ENCODE results near the gene RARRES2.

DNA sequence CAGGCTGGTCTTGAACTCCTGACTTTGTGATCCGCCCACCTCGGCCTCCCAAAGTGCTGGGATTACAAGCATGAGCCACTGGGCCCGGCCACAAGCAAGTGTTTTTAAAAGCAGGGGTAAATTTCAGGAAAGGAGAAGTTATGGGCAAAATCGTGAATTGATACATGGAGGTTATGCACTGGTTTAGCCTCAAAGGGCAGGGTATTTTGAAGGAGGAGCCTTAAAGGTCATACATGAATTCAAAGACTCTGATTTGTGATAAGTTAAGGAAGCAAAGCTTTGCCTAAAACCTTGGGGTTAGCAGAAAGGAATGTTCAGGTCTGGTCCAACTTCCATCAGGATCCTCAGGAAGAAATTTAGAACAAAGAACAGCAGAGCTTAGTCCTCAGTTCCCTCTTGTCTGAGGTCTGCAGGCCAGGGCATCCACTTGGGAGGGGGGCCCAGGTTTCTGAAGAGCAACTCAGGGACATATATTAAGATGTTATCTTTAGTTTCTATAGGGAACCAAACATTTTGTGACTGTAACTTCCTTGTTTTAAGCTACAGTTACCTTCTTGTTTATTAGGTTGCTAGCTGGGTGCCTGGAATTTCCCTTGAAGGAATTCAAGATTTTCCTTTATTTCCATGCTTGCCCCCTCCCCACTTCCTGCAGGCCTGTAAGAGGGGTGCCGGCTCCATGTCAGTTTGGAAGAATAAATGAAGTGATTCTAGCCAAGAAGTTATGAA, 24.4 kb upstream of the RARRES2 start:
- TF ChIP-seq CEBPB (IDR thresholded peaks at IDR 0.05; ENCODE audit: low read depth) (no peak), EGR1 (IDR thresholded peaks at IDR 0.05; ENCODE audit: low read depth) (no peak), POLR2AphosphoS5 (IDR thresholded peaks at IDR 0.05; ENCODE audit: low read depth, low read length) (no peak), POLR2A (IDR thresholded peaks at IDR 0.05; ENCODE audit: borderline replicate concordance, extremely low read depth, insufficient read depth, insufficient read length) (no peak), EZH2phosphoT487 (IDR thresholded peaks at IDR 0.05; ENCODE audit: borderline replicate concordance) (no peak), EZH2 (IDR thresholded peaks at IDR 0.05) (no peak), ZNF274 (IDR thresholded peaks at IDR 0.05; ENCODE audit: low read depth, low read length) (no peak), ZFX (IDR thresholded peaks at IDR 0.05) (no peak), SP1 (IDR thresholded peaks at IDR 0.05; ENCODE audit: low read depth) (no peak), SIN3A (IDR thresholded peaks at IDR 0.05; ENCODE audit: low read depth) (no peak)
- TF ChIP-seq, protein P1, sequence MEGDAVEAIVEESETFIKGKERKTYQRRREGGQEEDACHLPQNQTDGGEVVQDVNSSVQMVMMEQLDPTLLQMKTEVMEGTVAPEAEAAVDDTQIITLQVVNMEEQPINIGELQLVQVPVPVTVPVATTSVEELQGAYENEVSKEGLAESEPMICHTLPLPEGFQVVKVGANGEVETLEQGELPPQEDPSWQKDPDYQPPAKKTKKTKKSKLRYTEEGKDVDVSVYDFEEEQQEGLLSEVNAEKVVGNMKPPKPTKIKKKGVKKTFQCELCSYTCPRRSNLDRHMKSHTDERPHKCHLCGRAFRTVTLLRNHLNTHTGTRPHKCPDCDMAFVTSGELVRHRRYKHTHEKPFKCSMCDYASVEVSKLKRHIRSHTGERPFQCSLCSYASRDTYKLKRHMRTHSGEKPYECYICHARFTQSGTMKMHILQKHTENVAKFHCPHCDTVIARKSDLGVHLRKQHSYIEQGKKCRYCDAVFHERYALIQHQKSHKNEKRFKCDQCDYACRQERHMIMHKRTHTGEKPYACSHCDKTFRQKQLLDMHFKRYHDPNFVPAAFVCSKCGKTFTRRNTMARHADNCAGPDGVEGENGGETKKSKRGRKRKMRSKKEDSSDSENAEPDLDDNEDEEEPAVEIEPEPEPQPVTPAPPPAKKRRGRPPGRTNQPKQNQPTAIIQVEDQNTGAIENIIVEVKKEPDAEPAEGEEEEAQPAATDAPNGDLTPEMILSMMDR (IDR thresholded peaks at IDR 0.05 in 2 of 3, conservative IDR thresholded peaks at IDR 0.05 in 1 of 3; ENCODE audit: borderline replicate concordance in 1 of 3, insufficient read depth in 1 of 3, low read depth in 2 of 3, low read length in 2 of 3), result no peak
- TF ChIP-seq, protein P2, sequence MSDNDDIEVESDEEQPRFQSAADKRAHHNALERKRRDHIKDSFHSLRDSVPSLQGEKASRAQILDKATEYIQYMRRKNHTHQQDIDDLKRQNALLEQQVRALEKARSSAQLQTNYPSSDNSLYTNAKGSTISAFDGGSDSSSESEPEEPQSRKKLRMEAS (IDR thresholded peaks at IDR 0.05), result no peak
- TF ChIP-seq, protein P3, sequence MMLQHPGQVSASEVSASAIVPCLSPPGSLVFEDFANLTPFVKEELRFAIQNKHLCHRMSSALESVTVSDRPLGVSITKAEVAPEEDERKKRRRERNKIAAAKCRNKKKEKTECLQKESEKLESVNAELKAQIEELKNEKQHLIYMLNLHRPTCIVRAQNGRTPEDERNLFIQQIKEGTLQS (IDR thresholded peaks at IDR 0.05), result no peak

Measured in HCT116 (cell line).